Measurements from ENCODE around the gene COL4A2.
A peak's percentile ranks its signal among the peaks of the same experiment; 100 is the strongest.

Gene COL4A2

DNA sequence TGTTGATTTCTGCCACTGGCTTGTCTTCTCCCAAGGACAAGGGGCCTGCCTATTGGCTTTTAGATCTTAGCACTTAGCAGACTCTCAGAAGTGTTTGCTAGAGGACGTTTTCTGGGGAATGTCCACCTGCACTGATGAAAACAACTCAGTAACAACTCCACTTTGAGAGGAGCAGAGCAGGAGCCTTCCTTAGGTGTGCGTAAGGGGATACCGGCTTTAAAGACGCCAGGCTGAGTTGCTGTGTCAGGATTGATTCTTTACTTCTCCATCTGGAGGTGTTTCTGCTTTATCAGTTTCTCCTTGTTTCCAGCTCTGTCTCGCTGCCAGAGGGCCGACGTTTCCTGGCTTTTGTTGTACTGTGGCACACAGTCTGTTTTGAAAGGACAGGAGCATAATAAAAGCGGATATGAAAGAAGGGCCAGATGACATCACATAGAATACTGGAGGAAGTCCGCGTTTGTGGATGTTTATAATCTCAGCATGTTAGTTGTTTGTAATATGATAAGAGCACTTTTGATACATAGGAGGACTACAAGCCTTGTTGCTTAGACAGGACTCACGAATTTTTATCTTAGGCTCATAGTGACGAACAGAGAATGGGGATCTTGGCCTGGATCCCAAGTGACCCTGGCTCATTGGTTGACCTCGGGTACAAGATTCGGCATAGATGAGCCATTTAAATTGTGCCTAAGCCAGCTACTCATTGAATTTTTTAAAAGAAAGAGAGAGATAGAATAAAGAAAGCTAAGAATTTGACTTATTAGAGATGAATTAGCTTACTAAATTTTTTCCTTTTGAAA lies 34.6 kb downstream of the COL4A2 start:
- no peak for DNase-seq

DNA sequence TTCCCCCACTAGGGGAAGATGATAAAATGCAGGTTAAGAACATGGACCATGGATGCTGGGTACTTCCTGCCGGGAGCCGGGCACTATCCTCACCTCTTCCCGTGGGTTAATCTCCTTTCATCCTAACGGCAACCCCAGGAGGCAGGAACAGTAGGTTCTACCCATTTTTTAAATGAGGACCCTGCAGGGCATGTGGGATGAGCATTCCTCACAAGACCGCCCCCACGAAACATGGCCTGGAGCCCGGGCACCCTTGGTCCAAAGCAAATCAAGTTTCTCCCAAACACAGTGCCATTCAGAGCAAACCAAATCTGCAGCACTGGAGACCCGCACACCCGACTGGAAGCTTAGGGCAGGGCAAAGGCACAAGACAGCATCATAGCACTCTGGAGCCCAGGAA lies 35.4 kb downstream of the COL4A2 start:
- no peak for DNase-seq

DNA sequence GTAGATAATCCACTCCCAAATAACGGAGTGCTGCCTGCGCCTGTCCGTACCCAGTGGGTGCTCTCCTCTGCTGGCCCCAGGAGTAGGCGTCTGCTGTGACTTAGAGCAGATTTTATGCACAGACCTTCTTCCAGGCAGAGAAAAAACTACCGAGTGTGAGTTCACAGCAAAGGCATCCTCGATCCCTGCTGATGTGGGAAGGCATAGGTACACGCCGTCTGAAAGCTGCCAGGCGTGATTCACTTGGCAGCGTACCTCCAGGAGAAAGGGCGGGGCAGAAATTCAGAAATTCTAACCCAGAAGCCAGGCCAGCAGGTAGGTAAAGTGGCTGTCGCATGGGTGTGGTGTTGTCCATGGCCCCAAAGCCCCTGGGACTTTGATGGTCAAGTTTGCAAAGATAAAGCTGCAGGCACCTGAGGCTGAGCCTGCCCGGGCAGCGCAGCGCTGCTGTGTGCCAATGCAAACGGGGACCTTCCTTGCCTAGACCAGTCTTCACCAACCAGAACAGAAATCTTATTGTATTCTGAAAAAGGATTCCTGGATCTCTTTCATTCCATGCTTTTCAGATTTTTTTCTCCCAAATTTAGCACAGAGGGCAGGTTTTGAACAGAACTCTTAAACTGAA lies 36.3 kb downstream of the COL4A2 start:
- no peak for DNase-seq

DNA sequence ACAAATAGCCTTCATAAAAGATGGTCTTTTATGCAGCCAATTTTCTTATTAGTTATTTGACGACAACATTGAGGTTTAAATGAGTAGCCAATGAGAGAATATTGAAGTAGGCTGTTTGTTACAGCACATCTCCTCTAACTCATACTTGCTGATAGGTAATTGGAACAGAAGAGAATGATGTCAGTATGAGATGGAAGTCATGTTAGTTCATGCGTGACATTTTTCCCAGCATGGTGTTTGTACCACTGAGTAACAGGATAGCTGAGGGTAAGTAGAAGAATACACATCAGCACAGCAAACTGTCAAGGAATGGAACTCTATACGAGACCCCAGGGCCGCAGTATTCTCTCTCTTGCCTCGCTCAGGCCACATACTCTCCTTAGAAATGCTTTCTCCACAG lies 37.2 kb downstream of the COL4A2 start:
- no peak for DNase-seq

DNA sequence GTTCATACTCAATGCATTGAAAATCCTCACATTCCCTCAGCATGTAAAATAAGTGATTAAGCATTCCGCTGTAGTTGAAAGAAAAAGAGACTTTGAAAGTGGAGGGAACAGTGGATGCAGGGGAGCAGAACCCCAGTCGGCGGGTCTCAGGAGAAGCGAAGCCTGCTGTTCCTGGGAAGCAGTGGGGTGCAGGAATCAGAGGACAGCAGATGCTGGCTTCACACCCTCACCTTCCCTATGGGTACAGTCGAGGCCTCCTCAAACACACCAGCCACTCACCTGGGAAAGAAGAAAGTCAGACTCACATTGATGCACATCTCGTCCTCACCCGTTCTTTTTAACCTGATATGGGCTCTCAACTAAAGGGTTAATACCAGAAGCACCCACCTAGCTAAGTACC lies 38.2 kb downstream of the COL4A2 start:
- DNase-seq: no peak

DNA sequence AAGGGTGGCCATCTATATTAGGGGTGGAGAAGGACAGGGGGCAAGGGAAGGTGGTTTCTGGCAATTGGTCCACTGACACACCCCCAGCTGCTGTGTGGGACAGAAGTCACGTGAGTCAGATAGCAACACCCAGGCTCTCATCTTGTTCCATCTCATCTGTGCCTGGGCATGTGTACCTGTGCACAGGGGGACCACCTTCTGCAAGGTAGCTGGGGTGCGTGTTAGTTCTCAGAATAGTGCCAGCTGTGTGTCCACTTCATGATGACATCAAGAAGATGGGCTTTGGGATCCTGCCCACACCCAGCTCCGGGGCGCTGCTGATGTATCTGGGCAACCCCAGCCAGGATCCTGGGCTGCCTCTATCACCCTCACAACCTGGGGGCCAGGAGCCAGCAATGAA lies 38.6 kb downstream of the COL4A2 start:
- DNase-seq: no peak

DNA sequence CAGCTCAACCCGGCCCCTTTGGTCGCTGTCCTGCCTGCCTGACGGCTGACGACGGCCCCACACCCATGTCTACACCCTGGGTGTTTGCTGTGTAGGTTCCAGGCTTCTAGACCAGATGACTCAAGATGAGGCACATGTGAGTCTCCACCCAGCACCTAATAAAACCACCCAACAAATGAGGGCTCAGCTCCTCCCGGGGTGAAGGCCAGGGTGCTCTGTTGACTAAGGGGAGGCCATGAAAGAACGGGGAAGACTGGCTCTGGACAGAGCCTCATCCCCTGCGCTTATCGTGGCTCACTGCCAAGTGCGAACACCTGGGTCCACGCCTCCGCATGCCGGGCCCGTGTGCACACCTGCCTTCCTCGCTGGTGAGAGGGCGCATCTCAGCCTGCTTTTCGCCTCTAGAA lies 39.6 kb downstream of the COL4A2 start:
- no peak for DNase-seq

DNA sequence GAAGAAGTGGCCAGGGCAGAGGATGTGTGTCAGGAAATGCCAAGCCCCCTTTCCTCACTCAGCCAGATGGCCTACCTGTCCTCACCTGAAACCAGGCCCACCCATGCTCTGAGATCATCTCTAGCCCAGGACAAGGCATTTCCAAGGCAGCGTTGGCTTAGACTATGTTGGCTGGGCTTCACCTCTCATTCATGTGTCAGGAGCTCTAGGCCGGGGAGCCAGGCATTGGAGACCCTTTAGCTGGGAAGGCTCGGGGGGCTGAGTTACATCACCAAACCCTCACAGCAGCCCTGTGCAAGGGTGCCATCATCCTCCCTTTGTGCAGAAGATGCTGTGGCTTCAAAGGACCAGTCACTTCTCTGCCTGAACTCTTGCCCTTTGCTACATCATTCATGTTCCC lies 40.0 kb downstream of the COL4A2 start:
- no peak for DNase-seq

DNA sequence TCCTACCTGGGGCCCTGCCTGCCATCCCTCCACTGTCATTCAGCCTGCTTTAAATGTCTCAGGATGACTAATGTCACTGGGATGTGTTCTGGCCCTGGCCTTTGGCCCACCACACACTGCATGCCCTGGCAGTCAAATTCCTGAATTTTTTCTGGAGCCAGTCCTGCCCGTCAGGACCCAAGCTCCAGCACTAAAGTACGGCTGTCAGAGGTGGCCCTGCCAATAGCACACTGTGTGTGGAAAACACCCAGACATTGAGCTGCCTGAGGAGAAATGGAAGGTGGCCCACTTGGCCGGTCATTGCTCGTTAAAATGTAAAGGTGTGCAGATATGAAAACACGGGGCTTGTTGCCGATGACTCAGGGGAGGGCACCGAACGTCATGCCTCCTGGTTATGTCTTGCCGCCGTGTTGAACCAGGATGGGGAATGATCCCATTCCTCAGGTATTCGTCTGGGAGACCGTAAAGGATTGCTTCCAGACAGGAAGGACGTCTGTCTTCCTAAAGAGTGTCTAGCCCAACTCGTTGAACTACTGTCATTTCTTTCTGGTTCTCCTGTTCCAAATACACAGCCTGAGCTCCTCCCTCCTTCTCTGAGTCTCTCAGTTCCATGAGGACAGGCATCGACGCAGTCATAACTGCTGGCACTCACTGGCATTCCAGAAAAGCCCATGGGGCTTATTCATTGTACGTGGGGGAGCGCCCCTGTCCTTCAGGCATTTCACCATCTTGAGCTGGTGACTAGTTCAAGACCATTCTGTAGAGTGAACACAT lies 40.6 kb downstream of the COL4A2 start:
- DNase-seq: peak; percentile 89

DNA sequence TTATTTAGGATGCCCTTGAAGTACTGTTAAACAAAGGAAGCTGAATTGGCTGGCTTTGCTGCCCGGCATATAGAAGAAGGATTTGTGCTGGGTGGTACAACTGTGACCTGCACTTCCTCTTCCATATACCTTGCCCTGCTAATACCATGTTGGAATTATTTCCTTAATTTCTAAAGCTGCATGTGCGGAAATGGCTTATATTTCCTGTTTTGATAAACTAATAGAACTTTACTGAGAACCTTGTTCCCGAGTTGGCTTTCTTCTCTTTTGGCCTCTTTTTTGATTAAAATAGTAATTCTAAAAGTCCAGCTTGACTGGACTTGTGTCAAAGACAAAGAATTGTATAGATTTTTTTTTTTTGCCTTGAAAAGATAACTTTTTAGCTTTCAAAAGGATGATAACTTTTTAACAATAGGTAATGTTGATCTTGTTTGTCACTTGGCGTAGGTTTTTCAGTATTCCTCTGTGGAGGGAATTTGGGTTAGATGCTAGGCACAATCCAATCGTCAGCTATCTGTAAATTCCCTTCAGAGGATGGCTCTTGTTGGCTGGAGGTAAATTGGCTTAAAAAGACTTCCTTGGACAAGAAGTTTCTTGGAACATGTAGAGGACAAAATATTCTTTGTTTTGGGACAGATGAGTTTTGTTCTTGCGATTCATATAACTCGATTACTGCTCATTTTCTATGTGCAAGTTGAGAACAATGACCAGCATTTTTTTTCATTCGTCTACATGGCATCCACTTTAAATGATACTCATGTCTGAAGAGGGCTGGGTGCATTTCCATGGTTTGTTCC lies 41.4 kb downstream of the COL4A2 start:
- DNase-seq: no peak

DNA sequence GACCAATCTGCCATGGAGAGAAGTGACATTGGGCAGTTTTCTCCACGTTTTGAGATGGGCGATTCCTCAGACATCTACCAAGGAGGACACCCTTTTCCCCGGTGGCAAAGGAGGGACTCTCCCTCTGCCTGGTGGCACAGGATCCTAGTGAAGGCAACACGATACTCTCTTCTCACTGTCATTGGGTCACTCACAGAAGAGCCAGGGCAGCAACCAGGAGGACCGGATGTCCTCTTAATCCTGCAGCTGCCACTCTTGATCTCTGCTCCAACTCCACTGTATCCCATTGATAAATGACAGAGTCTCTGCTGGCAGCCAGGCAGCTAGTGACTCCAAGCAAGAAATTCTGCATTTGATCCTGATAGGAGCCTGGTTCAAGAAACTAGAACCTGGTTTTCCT lies 42.2 kb downstream of the COL4A2 start:
- DNase-seq: no peak

DNA sequence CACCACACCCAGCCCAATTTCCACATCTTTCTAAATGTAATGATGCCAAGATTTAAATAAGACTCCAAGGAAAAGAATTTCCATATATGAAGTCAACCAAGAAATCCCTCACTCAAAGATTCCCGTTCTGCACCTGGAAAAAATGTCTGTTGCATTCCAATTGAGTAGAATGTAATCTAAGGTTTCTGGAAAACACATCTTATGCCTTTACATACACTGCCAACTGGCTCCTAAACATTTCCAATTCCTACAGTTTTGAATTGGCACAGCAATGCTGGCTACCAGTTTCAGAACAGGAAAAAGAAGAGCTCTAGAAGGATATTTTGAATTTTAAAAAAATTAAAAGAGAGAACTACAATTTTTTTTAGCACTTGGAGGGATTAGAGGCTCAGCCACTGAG lies 43.0 kb downstream of the COL4A2 start:
- DNase-seq: no peak

DNA sequence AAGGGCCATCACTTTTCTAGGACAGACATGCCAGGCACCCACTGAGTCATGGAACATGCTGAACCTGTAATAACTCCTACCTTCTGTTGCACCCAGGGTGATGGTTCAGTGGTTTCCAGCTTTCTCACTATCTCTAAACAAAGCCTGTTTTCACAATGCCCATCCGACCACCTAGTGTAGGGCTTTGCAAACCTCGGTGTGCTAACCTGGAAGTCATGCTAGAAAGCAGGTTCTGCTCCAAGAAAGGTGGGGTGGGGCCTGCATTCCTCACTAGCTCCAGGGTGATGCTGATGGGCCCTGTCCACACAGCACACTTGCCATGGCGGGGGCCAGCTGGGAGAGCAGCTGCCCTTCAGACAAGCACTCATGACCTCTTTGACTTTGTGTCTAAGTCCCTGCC lies 43.4 kb downstream of the COL4A2 start:
- DNase-seq: no peak

DNA sequence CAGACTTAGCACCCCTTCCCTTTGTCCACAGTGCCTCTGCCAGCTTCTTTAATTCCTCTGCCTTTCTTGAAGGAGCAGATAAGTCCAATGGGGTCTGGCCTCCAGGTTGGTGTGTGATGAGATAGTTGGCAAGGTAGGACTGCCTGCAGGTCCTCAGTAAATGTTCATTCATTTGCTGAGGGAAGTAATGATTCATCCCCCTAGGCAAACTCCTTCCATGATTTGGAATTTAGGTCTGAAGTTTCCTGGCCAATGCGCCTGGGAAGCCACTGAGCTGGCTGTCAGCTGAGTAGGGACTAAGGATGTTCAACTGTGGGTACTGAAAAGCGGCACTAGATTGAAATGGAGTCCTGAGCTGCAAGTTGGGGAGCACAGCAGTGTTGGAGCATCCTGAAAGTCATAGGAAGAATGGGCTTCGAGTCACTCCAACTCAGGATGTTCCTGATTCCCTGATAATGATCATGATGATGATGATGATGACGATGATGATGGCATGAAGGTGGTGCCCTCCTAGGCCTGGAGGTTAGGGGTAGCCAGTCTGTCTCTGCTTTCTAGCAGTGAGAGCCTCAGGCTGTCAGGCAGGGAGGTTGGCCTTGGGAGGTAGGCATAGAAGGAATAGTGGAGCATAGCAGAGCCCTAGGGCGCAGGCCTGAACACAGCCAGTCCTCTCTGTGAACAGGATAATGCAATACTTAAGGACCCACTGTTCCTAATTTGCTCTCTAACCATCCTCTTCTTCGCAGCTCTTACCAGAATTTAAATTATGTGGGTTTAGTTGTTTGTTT lies 44.7 kb downstream of the COL4A2 start:
- DNase-seq: no peak

DNA sequence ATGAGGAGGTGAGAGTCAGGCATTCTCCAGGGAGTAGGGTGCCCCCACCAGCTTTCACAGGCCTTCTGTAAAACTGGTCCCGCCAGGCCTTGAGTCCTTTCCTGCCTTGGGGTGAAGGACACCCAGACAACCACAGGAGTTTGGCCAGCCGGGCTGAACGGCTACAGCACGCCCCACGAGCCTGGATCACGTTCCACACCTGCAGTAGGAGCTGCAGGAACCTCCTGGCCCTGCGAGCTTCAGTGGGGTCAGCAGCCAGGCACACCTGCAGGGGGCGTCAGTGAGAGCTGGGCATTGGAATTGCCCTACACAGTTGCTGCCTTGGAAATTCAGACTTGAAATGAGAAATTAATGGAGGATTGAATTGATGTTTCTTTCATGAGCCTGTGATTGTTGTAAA lies 45.7 kb downstream of the COL4A2 start:
- DNase-seq: no peak

DNA sequence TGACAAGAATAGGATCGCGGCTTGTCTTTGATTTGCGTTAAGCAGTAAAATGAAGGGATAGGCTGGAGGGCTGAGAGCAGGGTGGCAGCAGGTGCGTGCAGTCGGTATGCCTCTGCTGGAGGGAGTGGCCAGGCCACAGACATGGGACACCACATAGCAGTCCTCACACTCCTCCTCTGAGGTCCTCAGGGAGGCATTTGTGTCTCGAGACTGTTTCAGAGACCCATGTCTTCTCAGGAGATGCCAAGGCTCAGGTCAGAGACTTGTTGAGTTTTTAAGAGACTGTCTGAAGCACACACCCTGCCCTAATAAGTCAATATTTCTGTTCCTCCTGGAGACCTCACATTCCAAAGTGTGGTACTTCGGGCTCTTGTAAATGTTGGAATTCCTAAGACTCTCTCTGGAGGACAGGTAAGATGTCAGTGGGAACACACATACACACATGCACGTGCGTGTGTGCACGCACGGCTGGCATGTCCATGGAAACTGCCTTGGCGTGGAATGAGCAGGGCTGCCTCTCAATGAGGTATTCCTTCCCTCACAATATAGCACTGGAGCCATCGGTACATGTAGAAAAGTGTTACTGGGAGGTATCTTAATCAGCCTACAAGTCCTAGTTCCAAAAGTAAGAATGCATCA lies 46.4 kb downstream of the COL4A2 start:
- no peak for DNase-seq

DNA sequence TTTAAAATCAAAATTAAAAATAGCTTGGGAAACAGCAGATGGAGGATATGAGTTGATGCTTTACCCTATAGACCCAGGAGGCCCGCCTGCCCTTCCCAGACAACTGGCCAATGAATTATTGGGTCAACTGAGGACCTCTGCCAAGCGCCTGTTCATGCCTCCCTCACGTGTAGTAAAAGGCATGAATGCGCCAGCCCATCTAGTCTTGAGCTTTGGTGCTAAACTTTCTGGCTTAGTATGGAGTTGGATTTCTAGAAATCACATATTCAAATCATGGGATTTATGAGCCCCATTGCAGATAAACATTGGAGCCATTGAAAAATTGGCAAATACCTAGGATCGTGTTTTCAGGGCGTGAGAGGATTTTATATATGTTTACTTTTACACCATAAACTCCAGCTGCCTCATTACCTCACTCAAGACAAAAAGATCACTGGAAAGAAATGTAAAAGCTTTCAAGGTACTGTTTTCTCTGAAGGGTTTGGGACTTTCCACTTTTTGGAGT lies 47.1 kb downstream of the COL4A2 start:
- no peak for DNase-seq

DNA sequence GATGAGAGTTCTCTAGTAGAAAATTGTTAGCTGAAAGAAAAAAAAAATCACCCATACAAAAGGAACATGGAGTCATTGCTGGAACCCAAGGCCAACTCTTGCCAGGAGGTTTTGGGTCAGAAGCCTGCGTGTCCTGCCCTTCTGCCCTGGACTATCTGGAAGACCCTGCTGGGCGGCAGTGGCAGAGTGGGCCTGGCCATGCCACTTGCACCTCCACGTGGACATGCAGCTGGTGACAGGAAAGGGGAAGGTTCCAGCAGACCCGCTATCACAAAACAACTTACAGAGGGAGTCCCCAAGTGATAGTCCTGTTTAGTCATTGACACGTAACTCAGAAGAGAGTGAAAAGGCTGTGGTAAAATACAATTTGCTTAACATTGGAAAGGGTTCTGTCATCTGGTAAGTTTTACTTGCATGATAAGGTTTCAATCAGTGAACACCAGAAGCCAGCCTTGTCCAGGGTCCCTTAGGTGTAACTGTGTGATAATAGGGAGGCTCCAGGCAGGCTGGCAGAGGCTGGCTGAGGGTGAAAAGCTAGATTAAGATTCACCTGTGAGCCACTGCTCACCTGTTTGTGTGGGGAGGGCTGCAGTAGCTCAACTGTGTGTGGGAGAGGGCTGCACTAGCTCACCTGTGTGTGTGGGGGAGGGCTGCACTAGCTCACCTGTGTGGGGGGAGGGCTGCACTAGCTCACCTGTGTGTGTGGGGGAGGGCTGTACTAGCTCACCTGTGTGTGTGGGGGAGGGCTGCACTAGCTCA lies 47.8 kb downstream of the COL4A2 start:
- DNase-seq: no peak

DNA sequence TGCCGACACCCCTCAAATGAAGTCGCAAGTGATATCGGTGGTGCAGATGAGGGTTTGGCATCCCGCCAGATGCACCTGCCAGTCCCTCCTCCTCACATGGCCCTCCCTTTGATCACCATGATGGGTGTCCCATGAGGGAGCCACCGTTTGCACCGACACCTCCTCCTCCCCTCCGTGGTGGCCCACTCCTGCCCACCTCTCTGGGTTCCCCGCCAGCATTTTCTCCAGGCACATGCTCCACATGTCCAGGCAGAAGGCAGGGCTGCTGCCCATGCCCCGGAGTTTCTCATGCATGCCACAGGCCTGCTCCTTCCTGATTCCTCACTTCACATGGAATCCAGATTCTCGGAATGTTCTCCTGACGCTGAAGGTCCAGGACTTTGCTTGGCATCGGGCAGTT lies 49.3 kb downstream of the COL4A2 start:
- no peak for DNase-seq

DNA sequence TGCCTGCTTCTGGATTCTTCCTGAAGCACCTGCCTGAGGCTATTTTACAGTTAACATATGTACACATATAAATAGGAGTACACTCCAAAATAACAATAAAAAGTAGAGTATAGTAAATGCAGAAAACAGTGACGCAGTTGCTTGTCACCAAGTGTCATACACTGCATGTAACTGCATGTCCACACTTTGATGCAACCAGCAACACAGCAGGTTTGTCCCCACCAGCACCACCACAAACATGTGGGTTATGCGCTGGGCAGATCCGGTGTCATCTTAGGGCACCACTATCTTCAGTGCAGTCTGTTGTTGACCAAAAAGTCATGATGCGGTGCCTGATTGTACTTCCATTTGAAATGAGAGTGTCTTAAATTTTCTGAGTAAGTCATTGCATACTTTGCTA lies 51.3 kb downstream of the COL4A2 start:
- no peak for DNase-seq

DNA sequence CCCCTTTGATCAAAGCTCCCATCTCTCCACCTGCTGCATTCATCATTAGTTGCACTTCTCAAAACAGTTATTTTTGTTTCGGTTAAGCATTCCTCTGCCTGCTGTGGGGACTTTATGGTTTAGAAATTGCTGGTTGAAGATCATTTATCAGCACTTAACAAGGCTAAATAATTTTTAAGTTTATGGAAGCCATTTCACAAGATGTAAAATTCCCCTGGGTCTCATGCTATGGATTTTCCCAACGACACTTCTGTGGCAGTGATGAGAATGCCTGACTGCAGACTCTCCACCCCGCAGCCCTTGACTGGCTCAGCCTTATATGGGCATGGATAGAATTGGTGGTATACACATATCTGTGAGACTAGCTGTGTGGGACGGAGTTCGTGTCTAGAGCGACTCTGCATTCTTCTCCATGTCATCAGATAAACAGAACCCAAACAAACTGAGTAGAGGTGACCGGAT lies 52.8 kb downstream of the COL4A2 start:
- peak; percentile 66 for DNase-seq
